NT2/D1 (cell line): ENCODE measurements around the gene POLE.

ENCODE experiments used
- DNase-seq: peaks from one replicate; pipeline ENCODE4 v3.0.0-alpha.2; 2011; ENCODE audit warnings: low read depth, low spot score
- H3K27me3 ChIP-seq: 2 replicates; pipeline ENCODE4 v1.6.0; 2011; ENCODE audit warnings: mild to moderate bottlenecking; ENCODE audit not compliant: insufficient read length, insufficient read depth
- H3K36me3 ChIP-seq: 2 replicates; pipeline ENCODE4 v1.6.1; 2011; ENCODE audit warnings: mild to moderate bottlenecking, low read length, mixed read lengths; ENCODE audit not compliant: insufficient read depth, insufficient read length
- H3K4me1 ChIP-seq: 2 replicates; pipeline ENCODE4 v1.5.1; 2011; ENCODE audit not compliant: insufficient read depth, insufficient read length
- H3K4me3 ChIP-seq: 2 replicates; pipeline ENCODE4 v1.5.1; 2011; ENCODE audit warnings: low read depth; ENCODE audit not compliant: insufficient read length
- H3K9ac ChIP-seq: 2 replicates; pipeline ENCODE4 v1.6.0; 2011; ENCODE audit warnings: low read depth; ENCODE audit not compliant: insufficient read length
- H3K9me3 ChIP-seq: 2 replicates; pipeline ENCODE4 v1.5.1; 2011; ENCODE audit warnings: mild to moderate bottlenecking, low read length; ENCODE audit not compliant: insufficient read depth
- SUZ12 ChIP-seq: IDR thresholded peaks from 2 replicates; pipeline ENCODE4 v1.6.1; 2011; ENCODE audit not compliant: insufficient read length, insufficient read depth; ENCODE audit errors: extremely low read depth
- YY1 ChIP-seq: IDR thresholded peaks from 2 replicates; pipeline ENCODE4 v1.6.1; 2011; ENCODE audit not compliant: insufficient read length, insufficient read depth
- ZNF274 ChIP-seq: IDR thresholded peaks from 2 replicates; pipeline ENCODE4 v1.6.1; 2011; ENCODE audit warnings: mild to moderate bottlenecking, low read depth, low read length

Gene POLE

DNA sequence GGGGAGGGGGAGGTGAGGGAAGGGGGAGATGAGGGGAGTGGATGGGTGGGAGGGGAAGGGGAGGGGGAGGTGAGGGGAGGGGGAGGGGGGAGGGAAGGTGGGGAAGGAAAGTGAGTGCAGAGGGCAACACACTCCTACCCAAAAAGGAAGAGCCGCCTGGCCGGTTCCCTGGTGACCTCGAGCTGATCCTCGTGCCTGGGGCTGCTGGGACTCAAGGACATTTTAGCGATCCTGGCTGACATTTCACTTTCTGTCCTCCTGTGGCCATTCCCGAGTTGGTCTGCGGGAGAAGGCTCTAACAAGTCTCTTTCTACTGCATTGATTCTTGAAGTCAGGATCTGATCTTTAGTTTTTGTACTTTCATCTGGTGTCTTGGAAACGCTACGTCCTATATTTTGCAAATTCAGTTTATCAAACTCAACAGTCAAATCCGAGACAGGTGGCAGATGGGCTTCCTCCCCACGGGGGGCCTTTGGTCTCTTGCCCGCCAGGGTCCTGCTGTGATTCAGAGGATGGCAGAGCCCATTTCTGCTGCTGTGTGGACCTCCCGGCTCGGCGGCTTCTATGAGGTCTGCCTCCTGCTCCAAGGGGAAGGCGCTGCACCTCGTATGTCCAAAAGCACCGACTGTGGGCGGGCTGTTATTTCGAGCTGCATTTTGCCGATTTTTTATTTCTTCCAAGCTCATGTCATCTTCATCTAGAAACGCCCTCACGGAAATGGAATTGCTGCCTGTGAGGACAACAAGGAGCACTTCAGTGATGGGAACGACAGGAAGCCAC, 42.6 kb upstream of the POLE start:
- TF ChIP-seq ZNF274: no peak
- TF ChIP-seq YY1: no peak
- TF ChIP-seq SUZ12: no peak
- Histone ChIP-seq H3K4me1 (no peaks in the 10 kb centered on the region), H3K36me3 (peaks cover 97% of the 10 kb centered on the region), H3K4me3 (no peak overlapping the region), H3K9me3 (peaks cover 16% of the 10 kb centered on the region; the same call in 1 of the 2 replicates), H3K27me3 (no peaks in the 10 kb centered on the region), H3K9ac (no peak overlapping the region)
- no peak for DNase-seq

DNA sequence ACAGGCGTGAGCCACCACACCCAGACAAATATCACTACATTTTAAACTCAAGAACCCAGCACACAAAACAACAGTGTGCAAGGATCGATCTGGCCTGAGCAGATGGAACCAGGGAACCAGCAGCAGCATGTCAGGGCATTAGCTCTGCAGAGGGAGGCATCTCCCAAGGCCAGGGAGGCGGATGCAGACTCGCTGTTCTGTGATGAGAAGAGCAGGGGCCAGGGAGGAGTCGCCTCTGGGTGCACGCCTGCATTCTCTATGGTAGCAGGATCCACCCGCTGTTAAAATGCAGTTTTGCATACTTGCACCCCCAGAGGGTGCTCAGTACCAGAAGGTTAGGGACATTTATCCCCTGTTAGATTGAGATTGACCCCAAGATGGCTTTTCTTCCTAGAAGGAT, 41.4 kb upstream of the POLE start:
- no peaks in the 10 kb centered on the region for H3K4me1 ChIP-seq
- peaks cover 97% of the 10 kb centered on the region for H3K36me3 ChIP-seq
- H3K9me3 ChIP-seq: peaks cover 16% of the 10 kb centered on the region; the same call in 1 of the 2 replicates
- H3K27me3 ChIP-seq: no peaks in the 10 kb centered on the region
- no peak for DNase-seq
- H3K9ac ChIP-seq: no peak overlapping the region
- TF ChIP-seq SUZ12 (no peak), ZNF274 (no peak), YY1 (no peak)
- no peak overlapping the region for H3K4me3 ChIP-seq

- no peaks in the 10 kb centered on the region for H3K27me3 ChIP-seq
- TF ChIP-seq YY1: no peak
- no peak for TF ChIP-seq SUZ12
- TF ChIP-seq ZNF274: no peak
- no peaks in the 10 kb centered on the region for H3K4me1 ChIP-seq
- peaks cover 96% of the 10 kb centered on the region for H3K36me3 ChIP-seq
- H3K4me3 ChIP-seq: no peak overlapping the region
- H3K9ac ChIP-seq: no peak overlapping the region
- DNase-seq: no peak
- H3K9me3 ChIP-seq: peaks cover 16% of the 10 kb centered on the region; the same call in 1 of the 2 replicates
Measured at GRCh38 chr12:132727091-132727794, 40.1 kb upstream of the POLE start.

DNA sequence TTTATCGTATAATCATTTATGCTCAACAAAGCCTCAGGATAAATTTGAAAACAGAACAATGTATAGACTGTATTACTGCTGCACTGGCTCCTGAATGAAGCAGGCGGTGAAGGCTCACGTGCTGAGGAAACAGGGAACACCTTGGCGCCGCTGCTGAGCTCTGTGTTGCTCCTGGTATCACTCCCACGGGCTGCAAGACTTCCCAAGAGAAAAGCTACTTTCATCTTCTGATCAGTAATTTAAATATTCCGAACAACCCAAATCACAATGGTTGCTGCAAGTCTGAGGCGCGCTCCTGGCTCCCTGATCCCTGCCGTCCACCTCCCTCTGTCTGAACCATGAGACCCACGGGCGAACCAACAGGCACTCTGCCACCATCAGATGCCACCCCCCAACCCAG, 39.2 kb upstream of the POLE start:
- TF ChIP-seq SUZ12 (no peak), ZNF274 (no peak), YY1 (no peak)
- Histone ChIP-seq H3K27me3 (no peaks in the 10 kb centered on the region), H3K36me3 (peaks cover 94% of the 10 kb centered on the region), H3K4me1 (no peaks in the 10 kb centered on the region), H3K4me3 (no peak overlapping the region), H3K9ac (no peak overlapping the region), H3K9me3 (peaks cover 16% of the 10 kb centered on the region; the same call in 1 of the 2 replicates)
- no peak for DNase-seq

DNA sequence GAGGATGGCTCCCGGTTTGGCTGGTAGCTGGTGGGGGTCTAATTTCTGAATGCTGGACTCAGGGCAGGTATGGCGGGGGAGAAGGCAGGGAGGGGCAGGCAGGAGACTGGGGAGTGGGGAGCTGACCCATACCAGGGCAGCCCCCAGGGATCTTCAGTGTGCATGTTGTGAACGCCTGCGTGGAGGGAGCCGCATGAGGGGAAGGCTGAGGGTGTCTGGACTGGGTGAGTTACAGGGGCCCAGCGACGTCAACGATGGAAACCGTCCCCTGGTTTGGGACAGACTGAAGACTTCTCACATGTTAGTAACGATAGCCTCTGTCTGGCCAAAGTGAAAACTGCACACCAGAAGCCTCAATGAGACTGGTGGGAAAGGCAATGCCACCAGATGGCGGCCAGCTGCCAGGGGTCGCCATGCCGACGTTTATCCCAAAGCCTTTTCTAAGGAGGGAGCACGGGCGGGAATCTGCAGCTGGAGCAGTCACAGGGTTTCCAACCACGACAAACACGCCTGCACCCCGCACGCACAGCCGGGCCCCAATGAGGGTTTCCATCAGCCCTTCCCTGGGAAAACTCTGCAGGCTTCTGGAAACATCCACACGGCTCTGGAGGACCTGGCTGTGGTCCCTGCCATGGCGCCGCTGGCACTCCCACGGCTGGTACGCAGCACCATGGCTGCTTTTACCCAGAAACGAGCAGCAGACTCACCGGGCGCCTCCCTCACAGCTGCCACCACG, 37.5 kb upstream of the POLE start:
- no peaks in the 10 kb centered on the region for H3K4me1 ChIP-seq

DNA sequence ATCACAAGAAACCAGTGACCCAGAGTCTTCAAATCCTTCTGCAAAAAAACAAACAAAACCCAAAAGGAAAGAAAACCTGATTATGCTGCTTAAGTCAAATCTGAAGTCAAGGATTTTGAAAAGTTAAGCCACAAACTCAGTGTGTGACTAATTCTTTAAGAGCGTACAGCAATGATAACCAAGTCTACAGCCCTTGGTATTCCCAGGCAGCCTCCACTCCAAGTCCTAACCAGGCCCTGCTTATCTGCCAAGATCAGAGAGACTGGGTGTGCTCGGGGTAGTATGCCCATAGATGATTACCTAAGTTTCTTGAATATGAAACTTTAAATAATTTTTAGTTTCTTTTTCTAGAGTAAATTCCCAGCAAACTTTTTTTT, 36.6 kb upstream of the POLE start:
- no peak for TF ChIP-seq YY1
- TF ChIP-seq SUZ12: no peak
- no peak for TF ChIP-seq ZNF274
- Histone ChIP-seq H3K27me3 (no peaks in the 10 kb centered on the region), H3K36me3 (peaks cover 95% of the 10 kb centered on the region), H3K9me3 (no peaks in the 10 kb centered on the region), H3K9ac (no peak overlapping the region), H3K4me3 (no peak overlapping the region), H3K4me1 (peaks cover 3% of the 10 kb centered on the region)
- DNase-seq: no peak

More for the DNA sequence above, 37.5 kb upstream of the POLE start:
- H3K9me3 ChIP-seq: peaks cover 2% of the 10 kb centered on the region; the same call in 1 of the 2 replicates
- H3K36me3 ChIP-seq: peaks cover 92% of the 10 kb centered on the region
- no peak for DNase-seq
- no peaks in the 10 kb centered on the region for H3K27me3 ChIP-seq
- no peak for TF ChIP-seq YY1
- no peak for TF ChIP-seq ZNF274
- TF ChIP-seq SUZ12: no peak
- no peak overlapping the region for H3K4me3 ChIP-seq
- H3K9ac ChIP-seq: no peak overlapping the region
